GM21576 (cell line): Measurements from ENCODE around the gene SMG7.
"Not testable (repeated sequence)": the region's sequence is repeated elsewhere in the genome, so short reads cannot be mapped to it uniquely, and the experiment has no call there.

Source experiments
- ATAC-seq: cut with Tn5 transposase; IDR thresholded peaks from one replicate; pipeline ENCODE4 v1.9.1; 2021; ENCODE audit warnings: mild to moderate bottlenecking, moderate library complexity; ENCODE audit not compliant: unreplicated experiment

The SMG7 gene, protein sequence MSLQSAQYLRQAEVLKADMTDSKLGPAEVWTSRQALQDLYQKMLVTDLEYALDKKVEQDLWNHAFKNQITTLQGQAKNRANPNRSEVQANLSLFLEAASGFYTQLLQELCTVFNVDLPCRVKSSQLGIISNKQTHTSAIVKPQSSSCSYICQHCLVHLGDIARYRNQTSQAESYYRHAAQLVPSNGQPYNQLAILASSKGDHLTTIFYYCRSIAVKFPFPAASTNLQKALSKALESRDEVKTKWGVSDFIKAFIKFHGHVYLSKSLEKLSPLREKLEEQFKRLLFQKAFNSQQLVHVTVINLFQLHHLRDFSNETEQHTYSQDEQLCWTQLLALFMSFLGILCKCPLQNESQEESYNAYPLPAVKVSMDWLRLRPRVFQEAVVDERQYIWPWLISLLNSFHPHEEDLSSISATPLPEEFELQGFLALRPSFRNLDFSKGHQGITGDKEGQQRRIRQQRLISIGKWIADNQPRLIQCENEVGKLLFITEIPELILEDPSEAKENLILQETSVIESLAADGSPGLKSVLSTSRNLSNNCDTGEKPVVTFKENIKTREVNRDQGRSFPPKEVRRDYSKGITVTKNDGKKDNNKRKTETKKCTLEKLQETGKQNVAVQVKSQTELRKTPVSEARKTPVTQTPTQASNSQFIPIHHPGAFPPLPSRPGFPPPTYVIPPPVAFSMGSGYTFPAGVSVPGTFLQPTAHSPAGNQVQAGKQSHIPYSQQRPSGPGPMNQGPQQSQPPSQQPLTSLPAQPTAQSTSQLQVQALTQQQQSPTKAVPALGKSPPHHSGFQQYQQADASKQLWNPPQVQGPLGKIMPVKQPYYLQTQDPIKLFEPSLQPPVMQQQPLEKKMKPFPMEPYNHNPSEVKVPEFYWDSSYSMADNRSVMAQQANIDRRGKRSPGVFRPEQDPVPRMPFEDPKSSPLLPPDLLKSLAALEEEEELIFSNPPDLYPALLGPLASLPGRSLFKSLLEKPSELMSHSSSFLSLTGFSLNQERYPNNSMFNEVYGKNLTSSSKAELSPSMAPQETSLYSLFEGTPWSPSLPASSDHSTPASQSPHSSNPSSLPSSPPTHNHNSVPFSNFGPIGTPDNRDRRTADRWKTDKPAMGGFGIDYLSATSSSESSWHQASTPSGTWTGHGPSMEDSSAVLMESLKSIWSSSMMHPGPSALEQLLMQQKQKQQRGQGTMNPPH

DNA sequence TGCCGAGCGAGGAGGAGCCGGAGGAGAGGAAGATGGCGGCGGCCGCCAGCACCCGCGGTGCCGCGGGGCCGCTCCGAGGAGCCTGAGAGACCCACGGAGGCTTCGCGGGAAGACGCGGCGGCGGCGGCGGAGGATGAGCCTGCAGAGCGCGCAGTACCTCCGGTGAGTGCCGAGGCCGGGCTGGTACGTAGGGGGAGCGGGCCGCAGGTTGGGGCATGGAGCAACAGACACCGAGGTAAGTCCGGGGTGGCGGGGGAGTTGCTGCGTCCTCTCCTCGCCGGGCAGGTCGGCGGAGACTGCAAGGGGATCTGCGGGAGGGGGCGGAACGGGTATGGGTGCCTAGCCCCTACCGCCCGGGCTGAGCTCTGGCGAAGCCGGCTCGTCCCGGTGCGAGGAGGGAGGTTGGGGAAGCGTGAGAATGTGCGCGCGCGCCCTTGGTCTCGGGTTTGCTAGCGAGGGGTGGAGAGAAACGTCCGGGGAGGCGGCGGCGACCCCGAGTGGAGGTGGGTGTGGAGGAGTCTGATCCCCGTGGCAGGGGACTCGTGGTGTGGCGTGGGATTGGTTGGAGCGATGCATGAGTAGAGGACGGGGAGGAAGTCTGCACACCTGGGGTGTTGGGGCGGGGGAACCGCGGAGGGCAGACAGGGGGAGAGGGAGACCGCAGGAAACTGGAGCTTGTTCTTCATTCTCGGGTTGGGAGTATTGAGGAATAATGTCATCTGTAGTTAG is at the start of gene SMG7:
Gene SMG7, plus strand, starts transcription at position 12 of the 729 bp plus-strand sequence. Its CDS starts 122 bp downstream, at position 134.
- ATAC-seq, result peak; percentile 28

DNA sequence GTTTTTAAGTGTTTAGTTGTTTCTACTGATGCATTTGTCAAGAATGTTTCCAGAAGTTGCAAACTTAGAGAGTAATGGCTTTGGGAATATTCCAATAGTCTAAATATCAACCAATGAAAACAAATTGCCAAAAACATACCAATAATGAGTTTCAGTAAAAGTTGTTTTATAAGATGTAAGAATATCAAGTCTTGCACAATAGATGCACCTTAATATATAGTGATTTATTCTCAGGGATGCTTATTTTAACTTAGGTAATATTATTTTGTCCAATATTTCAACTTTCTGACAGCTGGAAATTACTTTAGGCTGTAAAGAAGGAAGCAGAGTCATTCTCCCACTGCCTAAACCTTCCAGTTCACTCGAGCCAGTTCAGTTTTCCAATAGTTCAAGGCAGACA is 48.8 kb upstream of the SMG7 start:
- ATAC-seq, result no peak

GRCh38 chr1:183424691-183425090 is 47.6 kb upstream of the SMG7 start:
- ATAC-seq, result no peak

GRCh38 chr1:183427591-183427990 is 44.7 kb upstream of the SMG7 start:
- ATAC-seq, result not testable (repeated sequence)

GRCh38 chr1:183431840-183432547 is 40.3 kb upstream of the SMG7 start:
- ATAC-seq, result no peak

GRCh38 chr1:183432548-183432875 is 39.8 kb upstream of the SMG7 start:
- ATAC-seq, result no peak

DNA sequence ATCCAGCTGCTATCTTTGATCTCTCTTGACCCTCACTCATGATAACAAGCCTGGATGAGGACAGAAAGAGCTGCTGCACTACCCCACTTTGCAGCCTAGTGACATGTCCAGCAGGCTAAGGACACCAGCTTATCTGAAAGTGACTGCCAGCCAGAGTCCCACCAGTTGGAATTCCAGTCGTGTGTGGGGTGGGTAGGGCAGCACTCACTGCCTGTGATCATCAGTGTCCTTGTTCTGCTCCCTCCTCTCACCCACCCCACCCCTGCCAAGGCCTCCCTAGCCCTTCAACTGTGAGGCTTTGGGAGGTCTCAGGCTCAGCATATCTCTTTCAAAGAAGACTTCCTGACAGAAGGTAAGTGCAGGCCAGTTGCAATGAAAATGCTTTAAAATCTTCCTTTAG is 38.6 kb upstream of the SMG7 start:
- ATAC-seq, result no peak

- ATAC-seq, result no peak
Observed at GRCh38 chr1:183435497-183435896, 36.8 kb upstream of the SMG7 start.

DNA sequence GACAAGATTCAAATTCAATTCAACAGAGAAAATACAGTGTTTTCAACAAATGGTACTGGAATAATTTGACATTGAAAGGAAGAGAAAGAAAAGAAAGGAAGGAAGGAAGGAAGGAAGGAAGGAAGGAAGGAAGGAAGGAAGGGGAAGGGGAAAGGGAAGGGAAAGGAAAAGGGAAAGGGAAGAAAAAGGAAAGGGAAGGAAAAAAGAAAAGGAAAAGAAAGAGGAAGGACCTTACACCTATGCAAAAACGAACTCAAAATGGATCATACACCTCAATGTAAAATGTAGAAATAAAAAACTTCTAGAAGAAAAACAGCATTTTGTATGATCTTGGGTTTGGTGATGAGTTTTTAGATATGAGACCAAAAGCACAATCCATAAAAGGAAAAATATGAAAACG is 34.2 kb upstream of the SMG7 start:
- ATAC-seq, result no peak

DNA sequence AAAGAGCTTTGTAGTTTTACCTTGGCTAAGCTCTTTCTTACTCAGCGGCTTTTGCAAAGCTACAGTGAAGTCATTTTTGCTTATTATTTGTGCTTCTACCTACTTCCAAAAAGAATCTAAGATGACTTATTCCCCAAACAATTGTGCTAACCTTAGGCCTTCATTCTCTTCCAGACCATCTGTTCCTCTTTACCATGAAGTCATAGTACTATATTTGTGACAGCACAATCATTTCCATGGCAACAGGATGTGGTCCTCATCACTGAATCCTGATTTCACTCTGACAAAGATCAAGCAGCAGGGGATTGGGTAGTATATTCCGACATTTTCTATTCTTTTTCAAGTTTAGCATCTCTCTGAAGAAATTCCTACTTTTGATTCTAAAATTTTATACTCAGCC is 29.3 kb upstream of the SMG7 start:
- no peak for ATAC-seq

- ATAC-seq, result no peak
Observed at GRCh38 chr1:183443466-183443865, 28.8 kb upstream of the SMG7 start.

- no peak for ATAC-seq
Observed at GRCh38 chr1:183444243-183444642, 28.1 kb upstream of the SMG7 start.

DNA sequence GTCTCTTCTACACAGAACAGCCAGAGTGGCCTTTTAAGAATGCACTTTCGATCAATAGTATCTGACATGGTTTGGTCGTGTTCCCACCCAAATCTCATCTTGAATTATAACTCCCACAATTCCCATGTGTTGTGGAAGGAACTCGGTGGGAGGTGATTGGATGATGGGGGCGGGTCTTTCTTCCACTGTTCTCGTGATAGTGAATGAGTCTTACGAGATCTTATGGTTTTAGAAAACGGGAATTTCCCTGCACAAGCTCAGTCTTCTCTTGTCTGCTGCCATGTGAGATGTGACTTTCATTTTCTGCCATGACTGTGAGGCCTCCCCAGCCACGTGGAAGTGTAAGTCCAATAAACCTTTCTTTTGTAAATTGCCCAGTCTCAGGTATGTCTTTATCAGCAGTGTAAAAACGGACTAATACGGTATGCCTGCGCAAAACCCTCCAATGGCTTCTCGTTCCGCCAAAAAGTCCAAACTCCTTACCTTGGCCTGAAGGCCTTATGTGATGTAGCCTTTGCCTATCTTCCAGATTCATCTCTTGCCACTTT is 23.0 kb upstream of the SMG7 start:
- no peak for ATAC-seq

GRCh38 chr1:183450093-183450492 is 22.2 kb upstream of the SMG7 start:
- ATAC-seq, result no peak

GRCh38 chr1:183454377-183454776 is 17.9 kb upstream of the SMG7 start:
- no peak for ATAC-seq

DNA sequence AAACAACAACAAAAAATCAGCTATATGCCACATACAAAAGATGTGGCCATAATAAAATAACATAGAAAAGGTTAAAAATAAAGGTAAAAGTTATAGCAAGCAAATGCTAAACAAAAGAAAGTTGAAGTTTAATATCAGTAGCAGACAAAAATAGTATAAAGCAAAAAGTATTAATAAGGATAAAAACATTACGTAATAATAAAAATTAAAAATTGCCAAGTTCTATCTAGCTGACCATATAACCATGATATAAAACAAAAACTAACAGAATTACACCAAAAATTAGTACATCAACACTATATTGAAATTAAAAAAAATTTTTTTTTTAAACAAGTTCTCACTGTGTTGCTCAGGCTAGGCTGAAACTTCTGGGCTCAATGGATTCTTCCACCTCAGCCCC is 15.5 kb upstream of the SMG7 start:
- no peak for ATAC-seq

DNA sequence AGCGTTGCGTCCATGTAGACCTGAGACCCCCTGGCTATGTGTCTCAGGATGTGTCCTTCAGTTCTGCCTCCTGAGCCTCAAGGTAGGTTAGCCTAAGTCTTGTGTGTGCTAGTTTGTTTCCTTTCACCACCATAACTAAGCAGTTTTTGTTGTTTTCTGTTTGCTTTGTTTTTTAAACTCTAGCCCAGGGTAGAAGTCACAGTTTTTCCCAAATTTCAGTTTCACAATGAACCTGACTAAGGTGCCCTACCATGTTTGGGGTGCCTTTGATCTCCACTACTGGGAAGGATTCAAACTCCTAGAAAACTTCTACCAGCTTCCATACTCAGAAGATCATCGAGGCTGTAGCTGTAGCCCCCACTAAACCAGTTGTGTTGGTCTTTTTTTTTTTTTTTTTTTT is 14.8 kb upstream of the SMG7 start:
- no peak for ATAC-seq

DNA sequence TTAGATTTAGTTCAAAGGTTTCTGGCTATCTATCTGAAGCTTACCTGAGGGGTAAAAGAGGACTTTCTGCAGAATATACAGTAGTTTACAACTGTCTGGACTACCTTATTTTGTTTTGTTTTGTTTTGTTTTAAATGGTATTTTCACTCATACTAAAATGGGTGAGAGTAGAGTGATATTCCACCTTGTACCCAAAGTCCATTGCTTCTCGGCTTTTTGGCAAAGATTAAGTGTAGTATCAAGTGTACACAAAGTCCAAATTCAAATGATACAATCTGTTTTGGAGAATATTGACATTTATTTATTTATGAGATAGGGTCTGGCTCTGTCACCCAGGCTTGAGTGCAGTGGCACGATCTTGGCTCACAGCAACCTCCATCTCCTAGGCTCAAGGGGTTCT is 11.7 kb upstream of the SMG7 start:
- ATAC-seq, result no peak

- ATAC-seq, result no peak
Observed at GRCh38 chr1:183461350-183461749, 10.9 kb upstream of the SMG7 start.

- no peak for ATAC-seq
Observed at GRCh38 chr1:183463566-183463965, 8.7 kb upstream of the SMG7 start.
